Esophagus squamous epithelium (tissue), 4 donors: ENCODE data around the gene TTC8.

Experiments used
- POLR2A ChIP-seq, 4 donors: fragments of 450-650 bp; IDR thresholded peaks; one replicate each; pipeline ENCODE4 v1.6.1; 2017; ENCODE audit warnings: antibody characterized with exemption in 4 of 4, mild to moderate bottlenecking in 4 of 4, moderate library complexity in 3 of 4
- TF ChIP-seq, protein P1 (sequence below), 6 experiments: fragments of 450-650 bp in 4 of 6; fragments of 200-600 bp in 2 of 6; sonication (generic) in 2 of 6; IDR thresholded peaks; one replicate each; pipeline ENCODE4 v1.5.1; 2016 to 2019; ENCODE audit warnings: antibody characterized with exemption in 6 of 6, mild to moderate bottlenecking in 4 of 6, moderate library complexity in 4 of 6

DNA sequence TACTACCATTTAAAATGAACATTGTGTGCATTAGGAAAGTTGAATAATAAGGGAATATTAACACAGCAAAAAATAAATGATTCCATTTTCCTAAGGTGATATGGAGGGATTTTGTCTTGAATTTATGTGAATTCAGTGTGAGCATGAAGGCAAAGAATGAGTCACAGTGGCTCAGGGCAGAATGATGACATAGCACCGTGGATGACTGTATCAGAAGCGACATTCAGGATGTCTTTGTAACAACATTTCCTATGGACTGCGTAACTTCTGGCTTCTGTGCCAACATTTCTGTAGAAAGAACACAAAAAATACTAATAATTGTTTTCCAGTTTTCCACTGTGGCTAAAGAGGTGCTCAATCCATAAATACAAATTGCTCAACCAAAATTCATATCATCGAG is 54.6 kb downstream of the TTC8 start:
- TF ChIP-seq, protein P1, sequence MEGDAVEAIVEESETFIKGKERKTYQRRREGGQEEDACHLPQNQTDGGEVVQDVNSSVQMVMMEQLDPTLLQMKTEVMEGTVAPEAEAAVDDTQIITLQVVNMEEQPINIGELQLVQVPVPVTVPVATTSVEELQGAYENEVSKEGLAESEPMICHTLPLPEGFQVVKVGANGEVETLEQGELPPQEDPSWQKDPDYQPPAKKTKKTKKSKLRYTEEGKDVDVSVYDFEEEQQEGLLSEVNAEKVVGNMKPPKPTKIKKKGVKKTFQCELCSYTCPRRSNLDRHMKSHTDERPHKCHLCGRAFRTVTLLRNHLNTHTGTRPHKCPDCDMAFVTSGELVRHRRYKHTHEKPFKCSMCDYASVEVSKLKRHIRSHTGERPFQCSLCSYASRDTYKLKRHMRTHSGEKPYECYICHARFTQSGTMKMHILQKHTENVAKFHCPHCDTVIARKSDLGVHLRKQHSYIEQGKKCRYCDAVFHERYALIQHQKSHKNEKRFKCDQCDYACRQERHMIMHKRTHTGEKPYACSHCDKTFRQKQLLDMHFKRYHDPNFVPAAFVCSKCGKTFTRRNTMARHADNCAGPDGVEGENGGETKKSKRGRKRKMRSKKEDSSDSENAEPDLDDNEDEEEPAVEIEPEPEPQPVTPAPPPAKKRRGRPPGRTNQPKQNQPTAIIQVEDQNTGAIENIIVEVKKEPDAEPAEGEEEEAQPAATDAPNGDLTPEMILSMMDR (IDR thresholded peaks at IDR 0.05), result no peak
- no peak for TF ChIP-seq POLR2A (IDR thresholded peaks at IDR 0.05)
